ENCODE data around the gene PIM3.

PIM3 gene

DNA sequence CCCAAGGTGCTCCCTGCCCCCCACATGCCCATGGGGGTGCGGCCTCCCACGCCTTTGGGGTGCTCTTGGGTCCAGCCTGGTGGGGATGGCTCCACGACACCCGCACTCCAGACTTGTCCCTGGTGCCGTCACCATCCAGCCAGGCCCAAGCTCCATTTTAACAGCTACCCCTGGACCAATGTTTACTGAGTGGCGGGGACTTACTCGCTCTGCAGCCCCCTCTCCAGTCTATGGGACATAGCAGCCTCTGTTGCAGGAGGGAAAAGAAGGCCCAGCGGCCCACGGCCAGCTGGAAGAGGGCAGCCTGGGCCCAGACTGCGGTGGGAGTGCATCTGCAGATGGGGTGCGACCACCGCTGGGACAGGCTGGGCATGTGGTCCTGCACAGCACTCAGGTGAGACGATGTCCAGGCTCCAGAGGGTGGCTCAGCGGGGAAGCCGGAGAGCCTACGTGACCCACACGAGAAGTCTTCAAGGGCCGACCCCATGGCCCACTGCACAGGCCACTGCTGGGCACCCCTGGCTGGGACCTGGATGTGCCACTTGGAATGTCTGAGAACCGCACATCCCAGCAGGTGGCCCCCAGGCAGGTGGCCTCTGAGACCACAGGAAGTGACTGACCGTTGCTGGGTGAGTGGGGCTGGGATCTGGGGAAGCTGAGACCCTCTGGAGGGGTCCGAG is 33.9 kb downstream of the PIM3 start:
- Histone ChIP-seq H3F3A (ENCODE audit: insufficient read depth, low read length) (no peaks in the 10 kb centered on the region), H3K36me3 (replicated peaks; ENCODE audit: insufficient read depth, low read length) (no peaks in the 10 kb centered on the region), H3K79me2 (ENCODE audit: low read length) (no peaks in the 10 kb centered on the region), H3K4me2 (ENCODE audit: low read depth, low read length) (no peak overlapping the region), H3K9me3 (replicated peaks; ENCODE audit: insufficient read depth, low read length) (no peaks in the 10 kb centered on the region), H3K9me2 (replicated peaks; ENCODE audit: insufficient read depth, low read length) (no peaks in the 10 kb centered on the region), H3K9ac (ENCODE audit: low read length) (no peak overlapping the region), H3K27ac (ENCODE audit: low read length) (no peak overlapping the region), H2AFZ (ENCODE audit: low read length) (no peak overlapping the region), H3K27me3 (replicated peaks; ENCODE audit: insufficient read depth, low read length) (peaks cover 23% of the 10 kb centered on the region), H4K20me1 (ENCODE audit: insufficient read depth, low read length) (no peaks in the 10 kb centered on the region), H3K4me3 (ENCODE audit: low read length) (no peak overlapping the region), H3K4me1 (ENCODE audit: low read length) (no peaks in the 10 kb centered on the region)
- DNase-seq = no peak
- TF ChIP-seq EZH2 (optimal IDR thresholded peaks at IDR 0.05; ENCODE audit: low read depth, low read length) (no peak), EZH2phosphoT487 (IDR thresholded peaks at IDR 0.05; ENCODE audit: low read length) (no peak)
- TF ChIP-seq, protein P1, sequence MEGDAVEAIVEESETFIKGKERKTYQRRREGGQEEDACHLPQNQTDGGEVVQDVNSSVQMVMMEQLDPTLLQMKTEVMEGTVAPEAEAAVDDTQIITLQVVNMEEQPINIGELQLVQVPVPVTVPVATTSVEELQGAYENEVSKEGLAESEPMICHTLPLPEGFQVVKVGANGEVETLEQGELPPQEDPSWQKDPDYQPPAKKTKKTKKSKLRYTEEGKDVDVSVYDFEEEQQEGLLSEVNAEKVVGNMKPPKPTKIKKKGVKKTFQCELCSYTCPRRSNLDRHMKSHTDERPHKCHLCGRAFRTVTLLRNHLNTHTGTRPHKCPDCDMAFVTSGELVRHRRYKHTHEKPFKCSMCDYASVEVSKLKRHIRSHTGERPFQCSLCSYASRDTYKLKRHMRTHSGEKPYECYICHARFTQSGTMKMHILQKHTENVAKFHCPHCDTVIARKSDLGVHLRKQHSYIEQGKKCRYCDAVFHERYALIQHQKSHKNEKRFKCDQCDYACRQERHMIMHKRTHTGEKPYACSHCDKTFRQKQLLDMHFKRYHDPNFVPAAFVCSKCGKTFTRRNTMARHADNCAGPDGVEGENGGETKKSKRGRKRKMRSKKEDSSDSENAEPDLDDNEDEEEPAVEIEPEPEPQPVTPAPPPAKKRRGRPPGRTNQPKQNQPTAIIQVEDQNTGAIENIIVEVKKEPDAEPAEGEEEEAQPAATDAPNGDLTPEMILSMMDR (IDR thresholded peaks at IDR 0.05; ENCODE audit: low read length) = no peak

DNA sequence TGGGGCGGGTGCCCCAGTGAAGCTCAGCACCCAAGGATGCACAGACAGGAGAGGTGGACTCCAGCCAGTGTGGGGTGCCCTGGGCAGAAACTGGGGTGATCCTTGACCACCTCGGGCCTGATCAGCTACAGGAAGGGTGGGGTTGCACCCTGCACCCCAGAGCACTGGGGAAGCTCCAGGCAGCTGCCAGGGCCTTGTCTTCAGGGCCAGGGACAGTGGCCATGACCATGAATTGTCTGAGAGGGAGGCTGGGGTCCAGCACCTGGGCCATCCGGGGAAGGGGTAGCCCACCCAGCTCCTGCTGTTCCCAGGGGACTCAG is 34.4 kb downstream of the PIM3 start:
- Histone ChIP-seq H3K4me2 (ENCODE audit: low read depth, low read length) (no peak overlapping the region), H2AFZ (ENCODE audit: low read length) (no peak overlapping the region), H3K4me3 (ENCODE audit: low read length) (no peak overlapping the region), H3K27ac (ENCODE audit: low read length) (no peak overlapping the region), H3K9me3 (replicated peaks; ENCODE audit: insufficient read depth, low read length) (no peaks in the 10 kb centered on the region), H3K4me1 (ENCODE audit: low read length) (no peaks in the 10 kb centered on the region), H4K20me1 (ENCODE audit: insufficient read depth, low read length) (no peaks in the 10 kb centered on the region), H3K9me2 (replicated peaks; ENCODE audit: insufficient read depth, low read length) (no peaks in the 10 kb centered on the region), H3K9ac (ENCODE audit: low read length) (no peak overlapping the region), H3K79me2 (ENCODE audit: low read length) (no peaks in the 10 kb centered on the region), H3K27me3 (replicated peaks; ENCODE audit: insufficient read depth, low read length) (peaks cover 23% of the 10 kb centered on the region), H3K36me3 (replicated peaks; ENCODE audit: insufficient read depth, low read length) (no peaks in the 10 kb centered on the region), H3F3A (ENCODE audit: insufficient read depth, low read length) (no peaks in the 10 kb centered on the region)
- DNase-seq = no peak
- TF ChIP-seq EZH2 (optimal IDR thresholded peaks at IDR 0.05; ENCODE audit: low read depth, low read length) (no peak), EZH2phosphoT487 (IDR thresholded peaks at IDR 0.05; ENCODE audit: low read length) (no peak)
- TF ChIP-seq, protein P1 (IDR thresholded peaks at IDR 0.05; ENCODE audit: low read length) = no peak

DNA sequence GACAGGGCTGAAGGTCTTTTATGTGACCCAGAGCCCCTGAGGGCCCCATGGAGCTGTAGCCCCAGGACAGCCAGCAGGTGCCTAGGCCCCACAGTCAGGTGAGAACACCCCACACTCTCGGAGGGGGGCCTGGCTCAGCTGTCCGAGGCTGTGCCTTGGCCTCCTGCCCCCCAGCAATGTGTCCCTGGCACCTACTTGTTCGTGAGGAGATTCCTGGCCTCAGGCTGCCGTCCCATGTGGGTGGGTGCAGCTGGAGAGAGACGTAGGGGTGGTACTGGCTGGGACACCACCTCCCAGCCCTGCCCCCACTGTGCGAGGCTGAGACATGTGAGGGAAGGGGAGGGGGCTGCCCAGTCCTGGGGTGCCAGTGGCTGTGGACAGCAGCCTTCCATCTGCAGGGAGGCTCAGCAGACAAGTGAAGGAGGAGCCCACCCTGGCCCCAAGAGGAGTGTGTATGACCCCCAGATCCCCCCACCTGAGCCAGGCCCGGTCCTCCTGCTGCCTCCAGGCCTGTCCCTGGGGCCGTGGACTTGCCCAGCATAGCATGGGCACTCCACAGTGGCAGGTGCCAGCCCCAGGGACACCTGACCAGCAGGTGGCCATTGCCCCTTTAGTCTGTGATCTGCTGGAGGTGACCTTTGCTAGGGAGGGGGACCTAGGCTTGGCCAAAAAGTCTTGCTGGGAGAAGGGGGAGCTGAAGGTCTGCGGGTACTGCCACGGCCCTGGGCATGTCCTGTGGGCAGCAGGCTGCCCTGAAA is 35.0 kb downstream of the PIM3 start:
- Histone ChIP-seq H3F3A (ENCODE audit: insufficient read depth, low read length) (no peaks in the 10 kb centered on the region), H4K20me1 (ENCODE audit: insufficient read depth, low read length) (no peaks in the 10 kb centered on the region)

More for the DNA sequence above, 35.0 kb downstream of the PIM3 start:
- Histone ChIP-seq H3K4me2 (ENCODE audit: low read depth, low read length) (no peak overlapping the region), H3K9ac (ENCODE audit: low read length) (no peak overlapping the region), H3K4me3 (ENCODE audit: low read length) (no peak overlapping the region), H3K27me3 (replicated peaks; ENCODE audit: insufficient read depth, low read length) (peaks cover 25% of the 10 kb centered on the region), H3K36me3 (replicated peaks; ENCODE audit: insufficient read depth, low read length) (no peaks in the 10 kb centered on the region), H3K9me3 (replicated peaks; ENCODE audit: insufficient read depth, low read length) (no peaks in the 10 kb centered on the region), H3K4me1 (ENCODE audit: low read length) (no peaks in the 10 kb centered on the region), H3K9me2 (replicated peaks; ENCODE audit: insufficient read depth, low read length) (no peaks in the 10 kb centered on the region), H2AFZ (ENCODE audit: low read length) (no peak overlapping the region), H3K27ac (ENCODE audit: low read length) (no peak overlapping the region), H3K79me2 (ENCODE audit: low read length) (no peaks in the 10 kb centered on the region)
- DNase-seq = no peak
- TF ChIP-seq EZH2phosphoT487 (IDR thresholded peaks at IDR 0.05; ENCODE audit: low read length) (no peak), EZH2 (optimal IDR thresholded peaks at IDR 0.05; ENCODE audit: low read depth, low read length) (no peak)
- TF ChIP-seq, protein P1 (IDR thresholded peaks at IDR 0.05; ENCODE audit: low read length) = no peak

Data from MM.1S (cell line).